Body of pancreas (tissue), 4 donors: ENCODE data around the gene CSMD2. TPM values are rescaled to one million over a fixed set of nuclear protein-coding genes. Genes with fewer than 3 reads are reported as not detected.

Experiments used
- ATAC-seq: fragments of 150-250 bp; one replicate; pipeline ENCODE4 v1.9.1; 2016
- DNase-seq, 4 donors: peaks; one replicate each; pipeline ENCODE4 v3.0.0-alpha.2; 2019
- H3K27ac ChIP-seq, 4 donors: fragments of 200-600 bp; sonication (generic); 1 replicate in 3 of 4; 2 replicates in 1 of 4; pipeline versions ENCODE4 v1.5.1 to v1.6.1; 2016 to 2019; ENCODE audit warnings: mild to moderate bottlenecking in 1 of 4, mixed read lengths in 1 of 4, moderate library complexity in 1 of 4
- H3K27me3 ChIP-seq, 2 donors: fragments of 200-600 bp; sonication (generic); one replicate each; pipeline ENCODE4 v1.6.0; 2016; ENCODE audit warnings: mild to moderate bottlenecking in 1 of 2
- H3K36me3 ChIP-seq, 2 donors: fragments of 200-600 bp; sonication (generic); replicated peaks in 1 of 2; 2 replicates each; pipeline ENCODE4 v1.5.1; 2016; ENCODE audit warnings: low read depth in 2 of 2; ENCODE audit not compliant: insufficient read depth in 1 of 2
- H3K4me1 ChIP-seq: fragments of 200-600 bp; sonication (generic); one replicate; pipeline ENCODE4 v1.6.0; 2016
- H3K4me3 ChIP-seq, 2 donors: fragments of 200-600 bp; sonication (generic); 1 replicate in 1 of 2; 2 replicates in 1 of 2; pipeline ENCODE4 v1.5.1; 2016 to 2019
- H3K9me3 ChIP-seq, 3 donors: fragments of 200-600 bp; sonication (generic); 1 replicate in 2 of 3; 2 replicates in 1 of 3; pipeline ENCODE4 v1.5.1; 2016
- CTCF ChIP-seq, 7 experiments: fragments of 450-650 bp in 4 of 7; fragments of 200-600 bp in 3 of 7; sonication (generic) in 3 of 7; IDR thresholded peaks; one replicate each; pipeline ENCODE4 v1.5.1; 2016 to 2019; ENCODE audit warnings: antibody characterized with exemption in 7 of 7
- POLR2A ChIP-seq, 3 donors: fragments of 450-650 bp; IDR thresholded peaks; one replicate each; pipeline ENCODE4 v1.6.1; 2016; ENCODE audit warnings: antibody characterized with exemption in 3 of 3, mild to moderate bottlenecking in 2 of 3
- WGBS, 2 donors: methylation state at CpG; one replicate each; pipeline ENCODE4 v1.1.5; 2017; 5-methylcytosine and 5-hydroxymethylcytosine counted together
- intact Hi-C: fragments of 100-400 bp; cut with DNase I; formaldehyde crosslinking; loops from one replicate; pipeline ENCODE4 v1.15.1; 2023
- total RNA-seq, 2 donors: library from RNA; depleted of rRNA; stranded (reverse); fragments of >200 nt; gene quantifications; one replicate each; pipeline ENCODE4 v1.1.0, GENCODE V29; 2016

The CSMD2 gene
- total RNA-seq, 2 donors from 2014 or later: 0.26 to 0.33 TPM

GRCh38 chr1:34129630-34130029 is 35.4 kb downstream of the CSMD2 start:
- Histone ChIP-seq H3K4me1 (no peaks in the 10 kb centered on the region), H3K27ac (no peak overlapping the region), H3K36me3 (no peaks in the 10 kb centered on the region), H3K27me3 (no peaks in the 10 kb centered on the region), H3K9me3 (no peaks in the 10 kb centered on the region), H3K4me3 (no peak overlapping the region)
- ATAC-seq (no peak), DNase-seq (no peak)
- TF ChIP-seq POLR2A (IDR thresholded peaks at IDR 0.05): no peak
- no peak for TF ChIP-seq CTCF (IDR thresholded peaks at IDR 0.05)
- 74% methylated on average over 6 of the region's 6 CpGs for WGBS, 2 donors
- intact Hi-C loops: no loop called here

GRCh38 chr1:34128186-34128889 is 36.7 kb downstream of the CSMD2 start:
- Histone ChIP-seq H3K27ac (no peak overlapping the region), H3K27me3 (no peaks in the 10 kb centered on the region), H3K36me3 (no peaks in the 10 kb centered on the region), H3K4me1 (no peaks in the 10 kb centered on the region), H3K4me3 (no peak overlapping the region), H3K9me3 (no peaks in the 10 kb centered on the region)
- WGBS, 2 donors: 76 to 90% methylated on average over 4 to 13 of the region's 13 CpGs
- TF ChIP-seq CTCF (IDR thresholded peaks at IDR 0.05) (no peak), POLR2A (IDR thresholded peaks at IDR 0.05) (no peak)
- no peak for ATAC-seq
- intact Hi-C loops: no loop called here
- DNase-seq: no peak

GRCh38 chr1:34127006-34128000 is 37.7 kb downstream of the CSMD2 start:
- Histone ChIP-seq H3K9me3 (no peaks in the 10 kb centered on the region), H3K36me3 (no peaks in the 10 kb centered on the region), H3K27ac (no peak overlapping the region), H3K27me3 (no peaks in the 10 kb centered on the region), H3K4me1 (no peaks in the 10 kb centered on the region), H3K4me3 (no peak overlapping the region)
- WGBS, 2 donors: 66 to 74% methylated on average over 15 of the region's 15 CpGs
- DNase-seq (no peak), ATAC-seq (no peak)
- intact Hi-C loops: no loop called here
- TF ChIP-seq POLR2A (IDR thresholded peaks at IDR 0.05) (no peak), CTCF (IDR thresholded peaks at IDR 0.05) (no peak)

GRCh38 chr1:34126486-34126885 is 38.5 kb downstream of the CSMD2 start:
- intact Hi-C loops: no loop called here
- Histone ChIP-seq H3K4me3 (no peak overlapping the region), H3K36me3 (no peaks in the 10 kb centered on the region), H3K27me3 (no peaks in the 10 kb centered on the region), H3K9me3 (no peaks in the 10 kb centered on the region), H3K4me1 (no peaks in the 10 kb centered on the region), H3K27ac (no peak overlapping the region)
- ATAC-seq (no peak), DNase-seq (no peak)
- WGBS, 2 donors: 59 to 65% methylated on average over 6 of the region's 6 CpGs
- no peak for TF ChIP-seq CTCF (IDR thresholded peaks at IDR 0.05)
- no peak for TF ChIP-seq POLR2A (IDR thresholded peaks at IDR 0.05)
